ENCODE results near the gene ABCB8.
"Not testable (repeated sequence)": the region's sequence is repeated elsewhere in the genome, so short reads cannot be mapped to it uniquely, and the experiment has no call there.

Gene ABCB8

DNA sequence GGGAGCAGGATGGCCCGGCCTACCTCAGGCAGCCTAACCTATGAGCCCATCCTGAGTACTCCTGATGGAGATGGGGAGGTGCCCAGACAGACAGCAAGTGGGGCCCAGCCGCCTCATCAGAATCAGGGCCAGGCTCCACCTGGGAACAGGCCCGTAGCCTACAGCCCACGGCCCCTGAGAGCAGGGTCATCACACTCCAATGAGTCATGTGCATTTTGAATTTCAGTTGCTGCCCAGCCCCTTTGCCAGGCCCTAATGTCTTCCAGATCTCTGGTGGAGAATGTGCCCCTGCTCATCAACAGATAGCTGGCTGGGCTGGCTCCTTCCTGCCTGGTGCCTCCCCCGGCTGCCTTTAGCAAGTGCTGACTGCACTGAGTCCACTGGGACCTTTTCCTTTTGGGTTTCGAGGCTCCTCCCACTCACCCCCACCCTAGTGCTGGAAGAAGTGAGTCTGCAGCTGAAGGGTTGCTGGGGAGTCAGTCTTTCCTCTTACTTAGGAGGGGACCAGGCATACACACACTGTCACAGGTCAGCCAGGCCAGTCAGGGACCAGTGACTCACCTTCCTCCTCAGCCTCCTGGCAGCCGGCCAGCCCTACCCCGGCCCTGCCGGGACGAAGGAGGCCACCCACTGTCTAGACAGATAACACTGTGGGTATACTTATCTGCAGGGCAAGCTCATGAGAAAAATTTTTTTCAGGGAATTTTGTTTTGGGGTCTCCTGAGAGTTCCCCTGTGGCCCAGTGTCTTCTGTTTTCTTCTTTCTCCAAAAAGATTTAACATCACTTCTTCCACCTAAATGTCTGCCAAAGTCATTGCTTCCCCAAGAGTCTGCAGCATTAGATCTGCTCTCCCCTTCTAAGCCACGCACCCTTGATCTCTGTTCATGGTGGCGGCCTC lies 10.9 kb downstream of the ABCB8 start:
- DNase-seq = no peak

DNA sequence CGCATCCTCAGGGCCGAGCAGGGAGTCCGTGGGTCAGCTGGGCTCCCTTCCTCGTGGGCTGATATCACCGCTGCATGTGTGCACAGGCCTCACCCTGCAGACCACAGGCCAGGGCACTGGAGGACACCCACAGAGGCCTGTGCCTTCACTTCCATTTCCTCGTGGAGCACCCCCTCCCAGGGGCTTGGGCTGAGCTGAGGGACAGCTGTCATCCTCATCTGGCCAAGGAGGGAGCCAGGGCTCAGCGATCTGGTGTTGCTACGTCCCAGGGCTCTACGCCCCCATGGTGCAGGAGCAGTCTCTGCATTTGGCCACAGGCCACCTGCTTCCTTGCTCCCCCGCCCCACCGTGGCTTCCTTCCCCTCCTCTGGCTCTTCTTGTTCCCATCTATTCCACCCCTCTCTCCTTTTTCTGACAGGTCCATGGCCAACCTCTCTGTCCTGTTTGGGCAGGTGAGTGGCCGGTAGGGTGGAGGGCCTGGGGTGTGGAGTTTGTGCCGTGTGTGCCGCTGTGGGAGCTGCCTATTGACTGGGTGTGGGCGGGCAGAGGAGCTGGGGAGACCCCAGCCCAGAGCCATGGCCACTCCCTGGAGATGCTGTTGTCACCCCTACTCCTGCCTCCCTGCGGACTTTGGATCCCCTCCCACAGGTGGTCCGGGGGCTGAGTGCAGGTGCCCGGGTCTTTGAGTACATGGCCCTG lies 11.7 kb downstream of the ABCB8 start:
- DNase-seq = no peak

DNA sequence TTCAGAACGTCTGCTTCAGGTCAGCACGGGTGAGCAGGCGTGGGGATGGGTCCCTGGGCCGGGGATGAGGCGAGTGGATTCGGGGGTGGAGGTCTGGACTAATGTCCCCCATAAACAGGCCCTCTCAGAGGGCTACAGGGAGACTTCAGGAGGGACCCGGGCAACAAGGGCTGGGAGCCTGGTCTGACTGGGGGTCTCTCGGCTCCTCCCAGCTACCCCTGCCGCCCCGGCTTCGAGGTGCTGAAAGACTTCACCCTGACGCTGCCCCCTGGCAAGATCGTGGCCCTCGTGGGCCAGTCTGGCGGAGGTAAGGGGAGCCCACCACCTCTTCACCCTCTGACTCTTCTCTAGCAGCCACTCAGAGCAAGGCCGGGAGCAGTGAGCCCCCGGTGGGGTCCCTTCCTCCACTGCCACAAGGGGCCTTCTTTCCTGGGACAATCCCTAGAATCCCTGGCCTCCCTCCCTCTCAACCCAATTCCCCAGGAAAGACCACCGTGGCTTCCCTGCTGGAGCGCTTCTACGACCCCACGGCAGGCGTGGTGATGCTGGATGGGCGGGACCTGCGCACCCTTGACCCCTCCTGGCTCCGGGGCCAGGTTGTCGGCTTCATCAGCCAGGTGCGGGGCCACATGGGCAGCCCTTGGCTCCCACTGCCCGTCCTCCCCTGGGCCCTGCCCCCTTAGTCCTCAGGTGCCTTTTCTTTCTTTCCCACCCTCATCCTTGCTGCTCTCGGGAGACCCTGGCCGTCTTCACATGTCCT lies 12.5 kb downstream of the ABCB8 start:
- DNase-seq = no peak

DNA sequence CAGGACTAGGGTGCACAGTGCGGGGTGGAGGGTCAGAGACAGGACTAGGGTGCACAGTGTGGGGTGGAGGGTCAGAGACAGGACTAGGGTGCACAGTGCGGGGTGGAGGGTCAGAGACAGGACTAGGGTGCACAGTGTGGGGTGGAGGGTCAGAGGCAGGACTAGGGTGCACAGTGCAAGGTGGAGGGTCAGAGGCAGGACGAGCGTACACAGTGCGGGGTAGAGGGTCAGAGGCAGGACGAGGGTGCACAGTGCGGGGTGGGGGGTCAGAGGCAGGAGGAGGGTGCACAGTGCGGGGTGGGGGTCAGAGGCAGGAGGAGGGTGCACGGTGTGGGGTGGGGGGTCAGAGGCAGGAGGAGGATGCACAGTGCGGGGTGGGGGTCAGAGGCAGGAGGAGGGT lies 15.2 kb downstream of the ABCB8 start:
- DNase-seq = not testable (repeated sequence)

DNA sequence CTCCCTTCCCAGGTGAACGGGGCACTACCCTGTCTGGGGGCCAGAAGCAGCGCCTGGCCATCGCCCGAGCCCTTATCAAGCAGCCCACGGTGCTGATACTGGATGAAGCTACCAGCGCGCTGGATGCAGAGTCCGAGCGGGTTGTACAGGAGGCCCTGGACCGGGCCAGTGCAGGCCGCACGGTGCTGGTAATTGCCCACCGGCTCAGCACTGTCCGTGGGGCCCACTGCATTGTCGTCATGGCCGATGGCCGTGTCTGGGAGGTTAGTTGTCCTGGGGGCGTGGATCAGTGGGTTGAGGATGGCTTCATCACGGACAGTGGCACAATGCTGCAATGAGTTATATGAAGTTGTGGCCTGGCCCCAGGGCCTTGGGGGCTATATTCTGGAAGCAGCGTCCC lies 15.7 kb downstream of the ABCB8 start:
- DNase-seq = no peak

DNA sequence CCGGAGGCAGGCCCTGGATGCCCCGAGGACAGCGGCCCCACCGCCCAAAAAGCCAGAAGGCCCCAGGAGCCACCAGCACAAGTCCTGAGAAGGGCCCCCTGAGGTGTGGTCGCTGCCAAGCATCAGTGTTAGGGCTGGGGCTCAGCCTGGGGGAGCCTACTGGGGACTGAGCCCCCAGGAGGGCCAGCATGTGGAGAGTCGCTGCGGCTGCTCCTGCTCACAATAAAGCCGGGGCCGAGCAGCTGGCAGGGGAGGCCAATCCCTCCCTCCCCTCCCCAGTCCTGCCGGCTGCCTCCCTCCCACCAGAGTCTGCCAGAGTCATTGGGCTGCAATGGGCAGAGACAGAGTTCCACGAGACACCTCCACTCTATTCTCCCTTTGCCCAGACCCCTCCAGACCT lies 17.0 kb downstream of the ABCB8 start:
- DNase-seq = no peak

DNA sequence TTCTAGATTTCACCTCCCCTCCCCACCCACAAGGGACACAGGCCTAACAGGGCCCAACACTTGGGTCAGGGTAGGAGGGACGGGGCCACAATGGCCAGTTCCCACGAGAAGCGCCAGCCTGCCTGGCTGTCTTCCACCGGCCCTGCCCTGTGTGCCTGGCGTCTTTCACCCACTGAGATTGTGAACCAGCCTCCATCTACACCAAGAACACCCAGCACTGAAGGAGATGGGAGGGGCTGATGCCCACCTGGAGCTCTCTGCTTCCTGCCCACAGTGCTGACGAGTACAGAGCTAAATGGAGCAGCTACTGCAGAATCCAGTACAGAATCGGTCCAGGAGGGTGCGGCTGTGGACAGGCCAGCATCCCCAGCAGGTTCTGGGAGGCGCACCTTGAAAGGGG lies 17.7 kb downstream of the ABCB8 start:
- DNase-seq = no peak

DNA sequence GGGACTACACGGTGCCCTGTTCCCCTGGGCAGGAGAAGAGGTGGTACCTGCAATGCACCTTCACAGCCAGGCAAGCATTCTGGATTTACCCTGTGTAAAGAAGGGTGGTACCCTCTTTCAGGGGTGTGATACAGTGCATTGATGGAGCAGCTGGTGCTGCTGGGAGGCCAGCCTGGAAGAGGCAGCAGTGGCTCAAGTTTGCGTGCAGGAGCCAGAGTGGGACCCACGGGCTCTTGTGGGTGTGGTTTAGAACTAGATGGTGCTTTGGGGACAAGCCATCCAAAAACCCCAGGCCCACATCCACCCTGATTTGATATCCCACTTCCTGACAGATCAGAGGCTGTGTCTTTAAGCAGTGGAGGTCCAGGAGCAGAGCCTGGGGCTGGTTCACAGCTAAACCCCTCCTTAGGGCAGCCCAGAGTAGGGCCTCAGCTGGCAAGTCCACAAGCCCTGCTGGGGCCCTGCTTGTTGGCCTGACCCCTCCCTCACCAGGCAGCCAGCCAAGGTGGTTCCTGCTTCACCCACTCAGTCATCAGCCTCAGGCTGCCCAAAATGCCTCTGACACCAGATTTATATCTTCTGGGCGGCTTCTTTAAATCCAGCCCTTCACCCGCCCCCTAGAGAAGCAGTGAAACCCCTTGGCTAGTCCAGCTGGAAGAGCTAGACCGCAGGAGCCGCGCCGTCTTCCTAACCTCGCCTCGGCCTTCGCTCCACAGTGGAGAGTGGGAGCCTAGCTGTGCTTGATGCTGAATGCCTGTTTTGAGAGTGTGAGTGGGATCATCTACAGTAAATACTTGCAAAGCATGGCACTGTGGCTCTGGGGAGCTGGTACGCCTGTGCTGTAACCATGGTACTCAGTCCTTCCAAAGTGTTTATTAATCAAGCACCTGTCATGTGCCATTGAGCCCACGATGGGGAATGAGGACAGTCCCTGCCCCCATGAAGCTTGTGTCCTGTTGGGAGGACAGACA lies 18.6 kb downstream of the ABCB8 start:
- peak; percentile 10 for DNase-seq

DNA sequence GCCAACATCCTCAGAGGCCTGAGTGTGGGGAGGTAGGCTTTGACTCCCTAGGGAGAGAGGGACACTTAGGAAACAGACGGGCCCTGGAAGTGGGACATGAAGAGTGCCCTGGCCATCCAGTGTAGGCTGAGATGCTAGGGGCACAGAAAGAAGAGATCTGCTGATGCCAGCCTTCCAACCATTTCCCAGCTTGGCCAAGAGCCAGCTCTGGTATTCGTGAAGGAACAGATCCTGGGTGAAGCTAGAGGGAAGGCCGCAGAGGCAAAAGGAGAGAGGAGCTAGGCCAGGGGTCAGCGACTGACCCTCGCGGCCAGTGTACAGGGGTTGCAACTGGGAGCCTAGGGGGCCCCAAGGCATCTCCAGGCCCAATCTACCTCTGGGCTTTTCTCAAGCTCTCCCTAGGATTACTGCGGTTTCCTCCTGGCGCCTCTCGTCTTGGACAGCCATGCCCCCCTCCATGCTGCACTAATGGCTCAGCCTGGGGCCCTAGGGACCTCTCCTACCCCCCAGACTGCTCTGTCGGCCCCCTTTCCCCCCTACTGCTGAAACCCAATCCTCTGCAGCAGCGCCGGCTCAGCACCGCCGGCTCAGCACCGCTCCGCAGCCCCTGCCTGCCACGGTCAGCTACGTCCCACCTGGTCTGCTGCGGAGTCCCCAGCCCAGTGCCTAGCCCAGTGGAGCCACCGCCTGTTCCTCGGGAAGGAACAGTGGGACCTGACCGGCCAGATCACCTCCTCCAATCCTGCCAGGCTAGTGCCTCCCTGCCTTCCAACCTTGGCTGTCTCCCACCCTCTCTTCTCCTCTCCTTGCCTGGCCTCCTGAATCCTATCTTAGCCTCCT lies 19.9 kb downstream of the ABCB8 start, which contains the start of gene ASIC3:
ASIC3 (plus strand) TSS at position 556 of the 840 bp plus-strand sequence. CDS start 355 bp downstream, outside the sequence.
- DNase-seq = no peak

DNA sequence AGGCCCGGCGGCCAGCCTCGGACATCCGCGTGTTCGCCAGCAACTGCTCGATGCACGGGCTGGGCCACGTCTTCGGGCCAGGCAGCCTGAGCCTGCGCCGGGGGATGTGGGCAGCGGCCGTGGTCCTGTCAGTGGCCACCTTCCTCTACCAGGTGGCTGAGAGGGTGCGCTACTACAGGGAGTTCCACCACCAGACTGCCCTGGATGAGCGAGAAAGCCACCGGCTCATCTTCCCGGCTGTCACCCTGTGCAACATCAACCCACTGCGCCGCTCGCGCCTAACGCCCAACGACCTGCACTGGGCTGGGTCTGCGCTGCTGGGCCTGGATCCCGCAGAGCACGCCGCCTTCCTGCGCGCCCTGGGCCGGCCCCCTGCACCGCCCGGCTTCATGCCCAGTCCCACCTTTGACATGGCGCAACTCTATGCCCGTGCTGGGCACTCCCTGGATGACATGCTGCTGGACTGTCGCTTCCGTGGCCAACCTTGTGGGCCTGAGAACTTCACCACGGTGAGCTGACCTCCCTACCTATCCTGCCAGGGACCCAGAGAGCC lies 20.7 kb downstream of the ABCB8 start:
- no peak for DNase-seq

DNA sequence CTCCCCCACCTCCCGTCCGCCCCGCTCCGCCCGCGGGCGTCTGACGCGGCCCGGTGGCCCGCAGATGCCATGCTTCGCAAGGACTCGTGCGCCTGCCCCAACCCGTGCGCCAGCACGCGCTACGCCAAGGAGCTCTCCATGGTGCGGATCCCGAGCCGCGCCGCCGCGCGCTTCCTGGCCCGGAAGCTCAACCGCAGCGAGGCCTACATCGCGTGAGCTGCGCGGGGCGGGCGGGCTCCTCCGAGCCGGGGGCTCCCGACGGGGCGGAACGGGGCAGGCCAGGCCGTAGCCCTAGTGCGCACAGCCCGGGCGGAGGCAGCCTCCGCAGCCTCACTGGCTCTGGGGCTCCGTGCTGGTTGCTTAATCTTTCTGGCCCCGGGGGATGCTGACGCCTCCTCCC lies 22.9 kb downstream of the ABCB8 start:
- no peak for DNase-seq

DNA sequence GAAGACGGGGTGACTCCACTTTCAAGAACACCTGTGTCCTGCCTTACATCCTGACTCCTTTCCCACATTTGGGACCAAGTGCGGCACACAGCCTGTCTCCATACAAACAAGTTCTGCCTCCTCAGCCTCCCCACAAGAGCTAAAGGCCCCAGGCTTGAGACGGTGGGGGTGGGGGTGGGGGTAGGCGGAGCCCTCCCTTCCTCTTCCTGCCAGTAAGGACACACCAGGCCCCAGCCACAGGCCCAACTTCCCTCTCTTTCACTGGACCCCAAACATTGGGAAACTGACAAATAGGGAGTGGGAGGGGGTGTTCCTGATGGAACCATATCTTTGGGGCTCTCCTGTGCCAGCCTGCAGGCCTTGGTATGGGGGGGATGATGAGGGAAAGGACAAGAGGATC lies 24.8 kb downstream of the ABCB8 start:
- DNase-seq = no peak

DNA sequence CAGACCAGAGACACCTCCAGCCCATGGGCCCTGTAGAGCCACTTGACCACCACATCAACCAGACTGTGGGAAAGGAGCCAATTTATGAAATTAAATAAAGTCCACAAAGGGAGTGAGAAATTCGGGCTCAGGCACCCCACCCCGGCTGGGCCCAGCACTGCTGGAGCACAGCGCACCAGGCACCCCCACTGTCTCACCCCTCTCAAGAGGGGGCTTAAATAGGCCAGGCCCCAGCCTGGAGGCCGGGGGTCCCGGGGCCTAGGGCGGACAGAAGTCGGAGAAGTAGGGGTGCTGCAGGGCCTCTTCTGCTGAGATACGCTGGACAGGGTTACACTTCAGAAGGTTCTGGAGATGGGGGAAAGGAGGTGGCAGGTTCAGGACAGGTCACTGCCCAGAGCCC lies 25.5 kb downstream of the ABCB8 start:
- no peak for DNase-seq

DNA sequence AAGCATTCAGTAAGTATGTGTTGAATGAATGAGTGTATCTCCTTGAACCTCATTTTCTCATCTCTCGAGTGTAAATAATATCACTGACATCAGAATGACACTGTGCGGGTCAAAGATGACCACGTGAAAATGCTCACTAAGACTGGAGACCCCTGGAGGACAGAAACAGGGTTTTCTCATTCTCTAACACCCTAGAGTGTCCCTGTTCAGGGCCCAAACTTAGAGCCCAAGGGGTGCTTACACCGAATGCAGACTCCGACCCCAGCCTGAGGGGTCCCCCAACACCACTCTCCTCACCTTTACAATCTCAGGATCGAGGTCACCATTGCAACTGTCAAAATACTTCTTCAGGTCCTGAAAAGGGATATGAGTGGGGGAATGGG lies 28.0 kb downstream of the ABCB8 start:
- DNase-seq = no peak

DNA sequence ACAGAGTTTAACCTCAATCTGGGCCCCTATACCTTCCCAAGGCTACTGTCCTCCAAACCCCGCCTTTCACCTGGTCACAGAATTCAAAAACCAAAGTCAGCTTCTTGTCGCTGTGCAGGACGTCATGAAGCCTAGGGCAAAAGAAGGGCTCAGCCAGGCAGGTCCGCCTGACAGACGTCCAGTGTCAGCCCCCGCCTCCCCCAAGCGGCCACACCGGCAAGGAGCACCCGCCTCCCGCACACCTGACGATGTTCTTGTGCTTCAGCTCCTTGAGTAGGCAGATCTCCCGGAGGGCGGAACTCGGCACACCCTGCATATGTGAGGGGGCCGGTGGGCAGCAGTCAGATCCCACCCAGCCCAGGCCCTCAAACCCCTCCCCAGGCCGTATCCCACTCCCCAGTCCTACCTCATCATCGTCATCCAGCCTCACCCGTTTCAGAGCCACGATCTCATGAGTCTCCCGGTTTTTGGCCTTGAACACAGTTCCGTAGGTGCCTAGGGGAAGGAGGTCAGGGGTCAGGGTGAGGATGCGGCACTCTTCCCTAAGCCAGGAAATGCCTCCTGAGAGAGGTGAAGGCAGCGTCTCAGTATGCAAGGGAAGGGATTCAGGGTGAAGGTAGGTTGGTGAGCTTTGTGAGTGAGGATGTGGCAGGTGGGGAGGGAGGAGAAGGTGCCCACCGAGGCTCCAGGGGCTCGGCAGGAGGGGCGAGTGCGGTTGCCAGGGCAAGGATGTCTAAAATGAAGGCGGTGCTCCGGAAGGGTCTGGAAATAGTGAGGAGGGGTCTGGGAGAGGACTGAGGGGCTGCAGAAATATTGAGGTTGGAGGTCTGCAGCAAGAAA lies 28.6 kb downstream of the ABCB8 start:
- DNase-seq = no peak

DNA sequence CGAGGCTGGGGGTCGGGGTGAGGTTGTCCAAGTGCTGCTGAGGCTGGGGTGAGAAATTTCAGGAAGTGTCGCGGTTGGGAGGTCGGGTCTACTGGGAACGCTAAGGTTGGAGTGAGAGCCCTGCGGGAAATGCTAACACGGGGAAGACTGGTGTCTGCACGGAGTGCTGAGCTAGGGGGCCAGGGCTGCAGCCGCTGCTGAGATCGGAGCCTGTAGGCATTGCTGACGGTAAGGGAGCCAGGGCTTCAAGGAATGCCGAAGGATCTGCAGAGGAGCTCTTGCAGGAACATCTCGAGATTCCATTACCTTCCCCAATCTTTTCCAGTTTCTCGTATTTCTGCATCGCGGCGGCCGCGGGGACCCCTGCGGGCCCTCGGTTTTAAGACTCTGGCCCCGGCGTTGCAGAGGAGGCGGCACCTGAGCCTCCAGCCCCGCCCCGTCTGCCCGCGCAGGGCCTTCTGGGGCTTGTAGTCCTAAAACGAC lies 29.3 kb downstream of the ABCB8 start, which contains the start of gene CDK5:
CDK5 (minus strand) TSS at position 392 of the 483 bp plus-strand sequence; CDS start at position 343, 49 bp downstream.
- DNase-seq = no peak

DNA sequence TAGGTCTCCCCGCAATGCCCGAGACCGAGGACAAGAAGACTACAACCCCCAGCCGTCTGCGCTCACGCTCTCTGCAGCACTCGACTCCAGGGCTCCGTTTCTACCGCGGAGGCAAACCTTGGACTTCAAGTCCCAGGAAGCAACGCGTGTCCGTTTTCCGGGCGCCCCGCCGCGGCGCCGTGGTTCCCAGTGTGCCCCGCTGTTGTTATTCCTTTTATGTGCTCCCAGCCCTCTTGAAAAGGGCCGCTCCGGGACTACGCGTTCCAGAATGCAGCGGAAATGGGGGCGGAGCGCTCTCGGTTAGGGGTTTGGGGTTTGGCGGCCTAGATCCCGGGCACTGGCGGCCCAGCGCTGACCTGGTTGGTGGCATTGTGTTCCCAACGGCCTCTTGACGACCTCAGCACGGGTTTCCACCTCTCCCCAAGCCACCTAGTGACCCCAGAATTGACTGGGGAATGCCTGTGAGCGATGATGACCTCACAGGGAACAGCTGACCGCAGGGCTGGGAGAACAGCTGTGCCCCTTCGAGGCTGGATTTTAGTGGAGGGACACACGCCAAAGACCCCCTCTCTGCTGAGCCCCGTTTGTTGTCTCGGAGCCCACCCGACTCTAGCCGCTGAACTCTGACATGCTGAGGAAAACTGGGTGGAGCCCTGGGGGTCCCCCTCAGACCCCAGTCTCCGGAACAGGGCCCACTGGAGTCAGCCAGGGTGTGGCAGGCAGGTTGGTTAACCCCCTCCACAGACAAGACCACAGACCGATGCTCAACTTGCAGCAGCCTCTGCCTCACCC lies 29.9 kb downstream of the ABCB8 start:
- peak; percentile 99 for DNase-seq

DNA sequence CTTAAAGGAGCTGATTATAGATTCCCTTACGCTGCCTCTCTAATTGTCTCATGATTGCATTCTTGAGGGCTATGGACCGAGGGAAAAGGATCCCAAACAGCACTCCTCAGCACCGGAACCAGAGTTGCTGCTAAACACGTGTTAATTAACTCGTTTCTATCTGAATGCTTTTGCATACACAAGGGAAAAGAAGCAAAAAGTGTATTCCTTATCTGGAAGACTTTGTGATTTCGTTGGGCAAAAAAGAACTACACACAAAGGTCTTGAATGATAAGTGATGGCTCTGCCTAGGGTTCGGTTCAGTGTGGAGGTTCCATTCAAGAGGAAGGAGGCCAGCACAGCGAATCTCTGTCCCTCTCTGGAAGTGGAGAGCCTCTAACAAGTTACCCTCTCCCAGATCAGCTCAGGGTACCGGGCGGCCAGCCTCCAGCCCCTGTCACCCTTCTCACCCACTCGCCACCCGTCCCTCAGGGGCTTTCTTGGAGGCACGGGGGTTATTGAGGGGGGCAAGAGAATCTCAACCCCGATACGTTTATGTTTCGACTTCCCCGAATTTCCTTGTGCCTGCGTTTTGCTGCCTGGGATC lies 30.6 kb downstream of the ABCB8 start:
- no peak for DNase-seq
